ENCODE data around the gene EIF4E2.

DNA sequence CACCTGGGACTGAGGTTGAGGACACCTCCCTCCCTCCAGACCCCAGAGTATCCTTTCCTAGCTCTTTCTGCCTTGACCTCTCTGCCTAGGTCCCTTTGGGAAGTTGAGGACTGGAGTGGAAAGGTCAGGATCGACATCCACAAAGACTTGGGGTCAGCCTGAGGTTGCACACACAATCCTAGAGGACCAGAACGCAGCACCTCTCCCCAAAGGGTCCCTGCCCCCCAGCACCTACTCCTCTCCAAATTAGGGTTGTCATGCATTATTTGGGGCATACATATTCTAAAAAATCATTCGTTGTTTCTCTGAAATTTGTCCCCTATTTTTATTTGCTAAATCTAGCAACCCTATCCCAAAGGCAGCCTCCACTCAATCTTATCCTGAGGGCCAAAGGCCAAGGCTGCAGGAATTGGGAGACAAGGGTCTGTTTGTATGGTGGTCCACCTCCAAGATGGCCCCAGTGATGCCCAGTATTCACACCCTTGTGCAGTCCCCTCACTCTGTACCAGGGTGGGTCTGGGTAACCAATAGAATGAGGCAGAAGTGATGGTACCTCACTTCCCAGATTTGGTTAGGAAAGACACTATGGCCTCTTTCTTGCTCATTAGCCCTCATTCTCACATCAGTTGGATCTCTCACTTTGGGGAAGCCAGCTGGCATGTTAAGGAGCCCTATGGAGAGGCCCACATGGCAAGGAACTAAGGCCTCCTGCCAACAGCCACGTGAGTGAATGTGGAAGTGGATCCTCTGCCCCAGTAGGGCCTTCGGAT is 14.5 kb upstream of the EIF4E2 start:
- TF ChIP-seq CTCF (IDR thresholded peaks at IDR 0.05; ENCODE audit: poor library complexity): no peak
- TF ChIP-seq EZH2phosphoT487 (IDR thresholded peaks at IDR 0.05; ENCODE audit: low read depth, severe bottlenecking, unreplicated experiment): no peak

Data from hepatocyte (in vitro differentiated cells).